GM23338 (cell line): ENCODE results near the gene ENTPD8. TPM values are rescaled to one million over a fixed set of nuclear protein-coding genes. Genes with fewer than 3 reads are reported as not detected.

ENCODE experiments used
- ATAC-seq: fragments of 200-7000 bp; cut with Tn5 transposase; 3 replicates; pipeline ENCODE4 v1.9.1; 2020
- DNase-seq: peaks from one replicate; pipeline ENCODE4 v3.0.0-alpha.2; 2015; ENCODE audit warnings: low spot score
- H2AFZ ChIP-seq: fragments of 200-600 bp; sonication (generic); 2 replicates; pipeline ENCODE4 v1.8.0; 2016; ENCODE audit warnings: antibody characterized with exemption, mild to moderate bottlenecking, moderate library complexity
- H3F3A ChIP-seq: fragments of 200-600 bp; sonication (generic); replicated peaks from 2 replicates; pipeline ENCODE4 v1.8.0; 2017; ENCODE audit warnings: antibody characterized with exemption, mixed run types, low read depth
- H3K27ac ChIP-seq: fragments of 200-600 bp; sonication (generic); 2 replicates; pipeline ENCODE4 v1.6.1; 2016; ENCODE audit warnings: low read depth
- H3K27me3 ChIP-seq: fragments of 200-600 bp; sonication (generic); 2 replicates; pipeline ENCODE4 v1.8.0; 2016; ENCODE audit warnings: mild to moderate bottlenecking, mixed run types, moderate library complexity; ENCODE audit not compliant: insufficient read depth
- H3K36me3 ChIP-seq: fragments of 200-600 bp; sonication (generic); 2 replicates; pipeline ENCODE4 v1.8.0; 2016; ENCODE audit warnings: mild to moderate bottlenecking; ENCODE audit not compliant: insufficient read depth
- H3K4me1 ChIP-seq: fragments of 200-600 bp; sonication (generic); 2 replicates; pipeline ENCODE4 v1.8.0; 2016; ENCODE audit warnings: mild to moderate bottlenecking, moderate library complexity; ENCODE audit not compliant: insufficient read depth
- H3K4me2 ChIP-seq: fragments of 200-600 bp; sonication (generic); 2 replicates; pipeline ENCODE4 v1.7.1; 2017; ENCODE audit warnings: mixed run types
- H3K4me3 ChIP-seq: fragments of 200-600 bp; sonication (generic); 2 replicates; pipeline ENCODE4 v1.6.1; 2016; ENCODE audit warnings: mixed run types
- H3K79me2 ChIP-seq: fragments of 200-600 bp; sonication (generic); replicated peaks from 2 replicates; pipeline ENCODE4 v1.8.0; 2017; ENCODE audit warnings: mild to moderate bottlenecking; ENCODE audit not compliant: insufficient read depth
- H3K9me2 ChIP-seq: fragments of 200-600 bp; sonication (generic); 2 replicates; pipeline ENCODE4 v1.8.0; 2017; ENCODE audit not compliant: insufficient read depth
- H4K20me1 ChIP-seq: fragments of 200-600 bp; sonication (generic); replicated peaks from 2 replicates; pipeline ENCODE4 v1.8.0; 2017; ENCODE audit warnings: mild to moderate bottlenecking; ENCODE audit not compliant: insufficient read depth
- H3K27ac Mint-ChIP-seq: 2 replicates; pipeline ENCODE4 v1.8.0; 2020; ENCODE audit warnings: inconsistent platforms, mild to moderate bottlenecking, moderate library complexity, mixed read lengths
- H3K27me3 Mint-ChIP-seq: 3 replicates; pipeline ENCODE4 v1.8.0; 2022; ENCODE audit warnings: low read depth, mild to moderate bottlenecking, moderate library complexity, mixed read lengths, inconsistent platforms; ENCODE audit not compliant: insufficient read depth, poor library complexity
- H3K36me3 Mint-ChIP-seq: 3 replicates; pipeline ENCODE4 v1.8.0; 2021; ENCODE audit warnings: low read depth, mild to moderate bottlenecking, inconsistent platforms, moderate library complexity, mixed read lengths
- H3K4me1 Mint-ChIP-seq: 3 replicates; pipeline ENCODE4 v1.8.0; 2020; ENCODE audit warnings: mild to moderate bottlenecking, inconsistent platforms, mixed read lengths
- H3K4me3 Mint-ChIP-seq: 3 replicates; pipeline ENCODE4 v1.8.0; 2021; ENCODE audit warnings: moderate library complexity, mild to moderate bottlenecking, inconsistent platforms, mixed read lengths
- H3K9me3 Mint-ChIP-seq: 3 replicates; pipeline ENCODE4 v1.8.0; 2020; ENCODE audit warnings: moderate library complexity, mild to moderate bottlenecking, inconsistent platforms, mixed read lengths
- CREB1 ChIP-seq: fragments of 250-450 bp; sonication (Bioruptor Pico); IDR thresholded peaks from 2 replicates; pipeline ENCODE4 v1.5.0; 2020; ENCODE audit warnings: low read depth, mild to moderate bottlenecking, moderate library complexity
- EZH2phosphoT487 ChIP-seq: fragments of 200-600 bp; sonication (generic); IDR thresholded peaks from one replicate; pipeline ENCODE4 v1.8.1; 2018; ENCODE audit warnings: antibody characterized with exemption; ENCODE audit not compliant: unreplicated experiment
- JUNB ChIP-seq: IDR thresholded peaks from one replicate; pipeline ENCODE4 v1.6.1; 2016; ENCODE audit warnings: antibody characterized with exemption; ENCODE audit not compliant: unreplicated experiment
- ZNF114 ChIP-seq: fragments of 250-450 bp; sonication (Bioruptor Pico); IDR thresholded peaks from 2 replicates; pipeline ENCODE4 v1.5.0; 2020; ENCODE audit warnings: mild to moderate bottlenecking, moderate library complexity
- ZNF331 ChIP-seq: fragments of 250-450 bp; sonication (Bioruptor Pico); IDR thresholded peaks from 2 replicates; pipeline ENCODE4 v1.5.0; 2020; ENCODE audit warnings: low read depth, mild to moderate bottlenecking, moderate library complexity
- polyA plus RNA-seq: library from polyadenylated mRNA; unstranded; fragments of >200 nt; fragmentation: Nextera tagmentation; extraction: Ambion mirVana; gene quantifications from 2 replicates; pipeline ENCODE4 v1.2.1, GENCODE V29; 2016
- total RNA-seq: library from RNA; depleted of rRNA; stranded (reverse); fragments of >200 nt; shearing (Covaris generic); gene quantifications from 2 replicates; pipeline ENCODE4 v1.2.3, GENCODE V29; 2014
- TF ChIP-seq, protein P1 (sequence below), 2 experiments: fragments of 200-600 bp in 1 of 2; sonication (generic) in 1 of 2; conservative IDR thresholded peaks; 2 replicates each; pipeline versions ENCODE4 v1.5.1 to v1.6.1; 2016 to 2017; ENCODE audit warnings: antibody characterized with exemption in 2 of 2, low read depth in 2 of 2, mild to moderate bottlenecking in 2 of 2, moderate library complexity in 1 of 2
- TF ChIP-seq, protein P2 (sequence below): fragments of 250-450 bp; sonication (Bioruptor Pico); IDR thresholded peaks from 2 replicates; pipeline ENCODE4 v1.5.0; 2020; ENCODE audit warnings: mild to moderate bottlenecking, moderate library complexity

The ENTPD8 gene
- total and polyA plus RNA-seq, 2 experiments from 2014 or later = 0.42 to 0.89 TPM

DNA sequence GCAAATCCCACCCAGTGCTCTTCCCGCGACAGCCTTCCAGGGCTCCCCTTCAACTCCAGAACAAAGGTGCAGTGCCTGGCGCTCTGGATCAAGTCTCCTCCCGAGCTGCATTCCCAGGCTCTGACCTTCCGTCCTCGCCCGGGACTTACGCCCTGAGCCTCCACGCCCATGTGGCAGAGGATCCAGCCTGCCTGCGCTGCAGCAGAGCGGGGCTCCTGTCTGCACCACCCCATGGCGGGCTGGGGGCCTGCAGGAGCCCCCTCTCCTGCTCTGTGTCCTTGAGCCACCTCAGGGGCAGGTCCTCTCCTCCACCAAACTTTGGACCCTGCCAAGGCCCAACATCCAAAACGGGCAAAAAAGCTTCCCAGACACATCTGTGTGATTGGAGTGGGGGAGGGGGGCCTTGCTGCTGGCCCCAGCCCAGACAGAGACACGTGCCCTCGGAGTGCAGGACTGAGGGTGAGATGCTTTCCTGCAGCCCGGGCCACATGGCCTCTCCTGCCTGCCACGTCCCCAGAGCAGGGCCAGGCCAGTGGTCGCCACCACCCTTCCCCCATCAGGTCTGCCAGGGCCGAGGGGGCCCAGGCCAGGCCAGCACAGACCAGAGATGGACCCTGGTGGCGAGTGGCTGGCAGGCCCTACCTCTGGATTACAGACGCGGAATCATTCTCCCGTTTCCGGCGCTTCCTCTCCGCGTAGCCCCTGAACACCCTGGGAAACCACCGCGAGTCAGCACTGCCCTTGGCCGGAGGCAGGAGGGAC lies 13.6 kb upstream of the ENTPD8 start:
- 0 out of 2 replicates have a peak overlapping the region, but pooled peaks have one; percentile 69 for H3K27ac ChIP-seq

More for the DNA sequence above, 13.6 kb upstream of the ENTPD8 start:
- TF ChIP-seq ZNF114 (no peak), ZNF331 (no peak), EZH2phosphoT487 (no peak), CREB1 (CRISPR knock-in tag) (no peak), JUNB (no peak)
- TF ChIP-seq, protein P1, sequence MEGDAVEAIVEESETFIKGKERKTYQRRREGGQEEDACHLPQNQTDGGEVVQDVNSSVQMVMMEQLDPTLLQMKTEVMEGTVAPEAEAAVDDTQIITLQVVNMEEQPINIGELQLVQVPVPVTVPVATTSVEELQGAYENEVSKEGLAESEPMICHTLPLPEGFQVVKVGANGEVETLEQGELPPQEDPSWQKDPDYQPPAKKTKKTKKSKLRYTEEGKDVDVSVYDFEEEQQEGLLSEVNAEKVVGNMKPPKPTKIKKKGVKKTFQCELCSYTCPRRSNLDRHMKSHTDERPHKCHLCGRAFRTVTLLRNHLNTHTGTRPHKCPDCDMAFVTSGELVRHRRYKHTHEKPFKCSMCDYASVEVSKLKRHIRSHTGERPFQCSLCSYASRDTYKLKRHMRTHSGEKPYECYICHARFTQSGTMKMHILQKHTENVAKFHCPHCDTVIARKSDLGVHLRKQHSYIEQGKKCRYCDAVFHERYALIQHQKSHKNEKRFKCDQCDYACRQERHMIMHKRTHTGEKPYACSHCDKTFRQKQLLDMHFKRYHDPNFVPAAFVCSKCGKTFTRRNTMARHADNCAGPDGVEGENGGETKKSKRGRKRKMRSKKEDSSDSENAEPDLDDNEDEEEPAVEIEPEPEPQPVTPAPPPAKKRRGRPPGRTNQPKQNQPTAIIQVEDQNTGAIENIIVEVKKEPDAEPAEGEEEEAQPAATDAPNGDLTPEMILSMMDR (conservative IDR thresholded peaks at IDR 0.05; ENCODE audit: low read depth in 2 of 2) = no peak
- TF ChIP-seq, protein P2, sequence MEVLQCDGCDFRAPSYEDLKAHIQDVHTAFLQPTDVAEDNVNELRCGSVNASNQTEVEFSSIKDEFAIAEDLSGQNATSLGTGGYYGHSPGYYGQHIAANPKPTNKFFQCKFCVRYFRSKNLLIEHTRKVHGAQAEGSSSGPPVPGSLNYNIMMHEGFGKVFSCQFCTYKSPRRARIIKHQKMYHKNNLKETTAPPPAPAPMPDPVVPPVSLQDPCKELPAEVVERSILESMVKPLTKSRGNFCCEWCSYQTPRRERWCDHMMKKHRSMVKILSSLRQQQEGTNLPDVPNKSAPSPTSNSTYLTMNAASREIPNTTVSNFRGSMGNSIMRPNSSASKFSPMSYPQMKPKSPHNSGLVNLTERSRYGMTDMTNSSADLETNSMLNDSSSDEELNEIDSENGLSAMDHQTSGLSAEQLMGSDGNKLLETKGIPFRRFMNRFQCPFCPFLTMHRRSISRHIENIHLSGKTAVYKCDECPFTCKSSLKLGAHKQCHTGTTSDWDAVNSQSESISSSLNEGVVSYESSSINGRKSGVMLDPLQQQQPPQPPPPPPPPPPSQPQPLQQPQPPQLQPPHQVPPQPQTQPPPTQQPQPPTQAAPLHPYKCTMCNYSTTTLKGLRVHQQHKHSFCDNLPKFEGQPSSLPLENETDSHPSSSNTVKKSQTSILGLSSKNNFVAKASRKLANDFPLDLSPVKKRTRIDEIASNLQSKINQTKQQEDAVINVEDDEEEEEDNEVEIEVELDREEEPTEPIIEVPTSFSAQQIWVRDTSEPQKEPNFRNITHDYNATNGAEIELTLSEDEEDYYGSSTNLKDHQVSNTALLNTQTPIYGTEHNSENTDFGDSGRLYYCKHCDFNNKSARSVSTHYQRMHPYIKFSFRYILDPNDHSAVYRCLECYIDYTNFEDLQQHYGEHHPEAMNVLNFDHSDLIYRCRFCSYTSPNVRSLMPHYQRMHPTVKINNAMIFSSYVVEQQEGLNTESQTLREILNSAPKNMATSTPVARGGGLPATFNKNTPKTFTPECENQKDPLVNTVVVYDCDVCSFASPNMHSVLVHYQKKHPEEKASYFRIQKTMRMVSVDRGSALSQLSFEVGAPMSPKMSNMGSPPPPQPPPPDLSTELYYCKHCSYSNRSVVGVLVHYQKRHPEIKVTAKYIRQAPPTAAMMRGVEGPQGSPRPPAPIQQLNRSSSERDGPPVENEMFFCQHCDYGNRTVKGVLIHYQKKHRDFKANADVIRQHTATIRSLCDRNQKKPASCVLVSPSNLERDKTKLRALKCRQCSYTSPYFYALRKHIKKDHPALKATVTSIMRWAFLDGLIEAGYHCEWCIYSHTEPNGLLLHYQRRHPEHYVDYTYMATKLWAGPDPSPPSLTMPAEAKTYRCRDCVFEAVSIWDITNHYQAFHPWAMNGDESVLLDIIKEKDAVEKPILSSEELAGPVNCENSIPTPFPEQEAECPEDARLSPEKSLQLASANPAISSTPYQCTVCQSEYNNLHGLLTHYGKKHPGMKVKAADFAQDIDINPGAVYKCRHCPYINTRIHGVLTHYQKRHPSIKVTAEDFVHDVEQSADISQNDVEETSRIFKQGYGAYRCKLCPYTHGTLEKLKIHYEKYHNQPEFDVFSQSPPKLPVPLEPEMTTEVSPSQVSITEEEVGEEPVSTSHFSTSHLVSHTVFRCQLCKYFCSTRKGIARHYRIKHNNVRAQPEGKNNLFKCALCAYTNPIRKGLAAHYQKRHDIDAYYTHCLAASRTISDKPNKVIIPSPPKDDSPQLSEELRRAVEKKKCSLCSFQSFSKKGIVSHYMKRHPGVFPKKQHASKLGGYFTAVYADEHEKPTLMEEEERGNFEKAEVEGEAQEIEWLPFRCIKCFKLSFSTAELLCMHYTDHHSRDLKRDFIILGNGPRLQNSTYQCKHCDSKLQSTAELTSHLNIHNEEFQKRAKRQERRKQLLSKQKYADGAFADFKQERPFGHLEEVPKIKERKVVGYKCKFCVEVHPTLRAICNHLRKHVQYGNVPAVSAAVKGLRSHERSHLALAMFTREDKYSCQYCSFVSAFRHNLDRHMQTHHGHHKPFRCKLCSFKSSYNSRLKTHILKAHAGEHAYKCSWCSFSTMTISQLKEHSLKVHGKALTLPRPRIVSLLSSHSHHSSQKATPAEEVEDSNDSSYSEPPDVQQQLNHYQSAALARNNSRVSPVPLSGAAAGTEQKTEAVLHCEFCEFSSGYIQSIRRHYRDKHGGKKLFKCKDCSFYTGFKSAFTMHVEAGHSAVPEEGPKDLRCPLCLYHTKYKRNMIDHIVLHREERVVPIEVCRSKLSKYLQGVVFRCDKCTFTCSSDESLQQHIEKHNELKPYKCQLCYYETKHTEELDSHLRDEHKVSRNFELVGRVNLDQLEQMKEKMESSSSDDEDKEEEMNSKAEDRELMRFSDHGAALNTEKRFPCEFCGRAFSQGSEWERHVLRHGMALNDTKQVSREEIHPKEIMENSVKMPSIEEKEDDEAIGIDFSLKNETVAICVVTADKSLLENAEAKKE (CRISPR knock-in tag) = no peak
- Mint-ChIP-seq H3K27me3 (peaks cover 6% of the 10 kb centered on the region), H3K36me3 (peaks cover 3% of the 10 kb centered on the region; the same call in 1 of the 3 replicates), H3K27ac (peak overlapping the region; percentile 86), H3K4me3 (peak overlapping the region; percentile 71), H3K9me3 (no peaks in the 10 kb centered on the region), H3K4me1 (peaks cover 7% of the 10 kb centered on the region; the same call in 2 of the 3 replicates)
- Histone ChIP-seq H3K4me1 (peaks cover 6% of the 10 kb centered on the region; the same call in 1 of the 2 replicates), H3K79me2 (no peaks in the 10 kb centered on the region), H4K20me1 (no peaks in the 10 kb centered on the region; the same call in 1 of the 2 replicates), H3K27me3 (no peaks in the 10 kb centered on the region), H2AFZ (no peak overlapping the region), H3K4me2 (peak overlapping the region; percentile 83), H3K9me2 (no peaks in the 10 kb centered on the region), H3K36me3 (peaks cover 6% of the 10 kb centered on the region; the same call in 1 of the 2 replicates), H3F3A (0 out of 2 replicates have a peak, but pooled peaks cover 3% of the 10 kb centered on the region), H3K4me3 (peak overlapping the region; percentile 58)
- DNase-seq (peak; percentile 83), ATAC-seq (peak; percentile 48)
